Measurements from ENCODE around the gene TMEM256.

The TMEM256 gene

GRCh38 chr17:7388856-7389255, 15.0 kb downstream of the TMEM256 start:
- Histone ChIP-seq H3K27me3 (ENCODE audit: insufficient read depth, low read depth) (no peaks in the 10 kb centered on the region), H2AFZ (ENCODE audit: low read depth) (no peak overlapping the region), H3K4me1 (ENCODE audit: low read depth, poor library complexity, severe bottlenecking) (no peaks in the 10 kb centered on the region), H3K4me2 (no peak overlapping the region), H3K27ac (no peak overlapping the region), H3K36me3 (ENCODE audit: insufficient read depth) (no peaks in the 10 kb centered on the region), H3K4me3 (IDR thresholded peaks at IDR 0.05; ENCODE audit: insufficient read depth, low read depth, low read length) (no peak overlapping the region), H4K20me1 (ENCODE audit: insufficient read depth) (no peaks in the 10 kb centered on the region), H3K79me2 (ENCODE audit: insufficient read depth, low read depth) (no peaks in the 10 kb centered on the region), H3K9ac (no peak overlapping the region)
- TF ChIP-seq CTCF (conservative IDR thresholded peaks at IDR 0.05; ENCODE audit: low read depth, low read length): no peak

GRCh38 chr17:7384489-7385081, 19.3 kb downstream of the TMEM256 start:
- H2AFZ ChIP-seq (ENCODE audit: low read depth): no peak overlapping the region
- H3K27me3 ChIP-seq (ENCODE audit: insufficient read depth, low read depth): no peaks in the 10 kb centered on the region
- H4K20me1 ChIP-seq (ENCODE audit: insufficient read depth): no peaks in the 10 kb centered on the region
- peak overlapping the region; percentile 21; the same call in 1 of the 2 replicates for H3K4me2 ChIP-seq
- TF ChIP-seq CTCF (conservative IDR thresholded peaks at IDR 0.05; ENCODE audit: low read depth, low read length): no peak
- no peak overlapping the region for H3K27ac ChIP-seq
- H3K9ac ChIP-seq: peak overlapping the region; percentile 27; the same call in 1 of the 2 replicates
- H3K4me1 ChIP-seq (ENCODE audit: low read depth, poor library complexity, severe bottlenecking): no peaks in the 10 kb centered on the region
- H3K36me3 ChIP-seq (ENCODE audit: insufficient read depth): no peaks in the 10 kb centered on the region
- H3K79me2 ChIP-seq (ENCODE audit: insufficient read depth, low read depth): no peaks in the 10 kb centered on the region
- H3K4me3 ChIP-seq (IDR thresholded peaks at IDR 0.05; ENCODE audit: insufficient read depth, low read depth, low read length): no peak overlapping the region

GRCh38 chr17:7383742-7384488, 20.0 kb downstream of the TMEM256 start:
- Histone ChIP-seq H3K27ac (no peak overlapping the region), H3K4me3 (IDR thresholded peaks at IDR 0.05; ENCODE audit: insufficient read depth, low read depth, low read length) (no peak overlapping the region), H3K4me1 (ENCODE audit: low read depth, poor library complexity, severe bottlenecking) (no peaks in the 10 kb centered on the region), H4K20me1 (ENCODE audit: insufficient read depth) (no peaks in the 10 kb centered on the region), H3K4me2 (0 out of 2 replicates have a peak overlapping the region, but pooled peaks have one; percentile 21), H3K27me3 (ENCODE audit: insufficient read depth, low read depth) (no peaks in the 10 kb centered on the region), H3K9ac (peak overlapping the region; percentile 27; the same call in 1 of the 2 replicates), H2AFZ (ENCODE audit: low read depth) (no peak overlapping the region), H3K79me2 (ENCODE audit: insufficient read depth, low read depth) (no peaks in the 10 kb centered on the region), H3K36me3 (ENCODE audit: insufficient read depth) (no peaks in the 10 kb centered on the region)
- no peak for TF ChIP-seq CTCF (conservative IDR thresholded peaks at IDR 0.05; ENCODE audit: low read depth, low read length)

GRCh38 chr17:7383371-7383741, 20.5 kb downstream of the TMEM256 start:
- H2AFZ ChIP-seq (ENCODE audit: low read depth): no peak overlapping the region
- no peaks in the 10 kb centered on the region for H3K36me3 ChIP-seq (ENCODE audit: insufficient read depth)
- H3K27ac ChIP-seq: no peak overlapping the region
- no peak overlapping the region for H3K9ac ChIP-seq
- H3K4me1 ChIP-seq (ENCODE audit: low read depth, poor library complexity, severe bottlenecking): no peaks in the 10 kb centered on the region
- no peak overlapping the region for H3K4me2 ChIP-seq
- H3K79me2 ChIP-seq (ENCODE audit: insufficient read depth, low read depth): no peaks in the 10 kb centered on the region
- H4K20me1 ChIP-seq (ENCODE audit: insufficient read depth): no peaks in the 10 kb centered on the region
- H3K4me3 ChIP-seq (IDR thresholded peaks at IDR 0.05; ENCODE audit: insufficient read depth, low read depth, low read length): no peak overlapping the region
- no peaks in the 10 kb centered on the region for H3K27me3 ChIP-seq (ENCODE audit: insufficient read depth, low read depth)
- no peak for TF ChIP-seq CTCF (conservative IDR thresholded peaks at IDR 0.05; ENCODE audit: low read depth, low read length)

Measured in KMS-11 (cell line).